GM23248 (cell line): Measurements from ENCODE around the gene EHMT2. TPM values are rescaled to one million over a fixed set of nuclear protein-coding genes. Genes with fewer than 3 reads are reported as not detected.

Experiments
- DNase-seq: peaks from one replicate; pipeline ENCODE4 v3.0.0-alpha.2; 2015
- H2AFZ ChIP-seq: fragments of 200-600 bp; sonication (generic); 2 replicates; pipeline ENCODE4 v1.6.1; 2016; ENCODE audit warnings: antibody characterized with exemption
- H3F3A ChIP-seq: fragments of 200-600 bp; sonication (generic); 2 replicates; pipeline ENCODE4 v1.6.1; 2016; ENCODE audit warnings: mild to moderate bottlenecking, antibody characterized with exemption, mixed run types; ENCODE audit not compliant: insufficient read depth
- H3K27ac ChIP-seq: fragments of 200-600 bp; sonication (generic); 2 replicates; pipeline ENCODE4 v1.5.1; 2016; ENCODE audit warnings: mild to moderate bottlenecking
- H3K27me3 ChIP-seq: fragments of 200-600 bp; sonication (generic); replicated peaks from 2 replicates; pipeline ENCODE4 v1.6.1; 2016; ENCODE audit warnings: mild to moderate bottlenecking; ENCODE audit not compliant: insufficient read depth
- H3K36me3 ChIP-seq: fragments of 200-600 bp; sonication (generic); 2 replicates; pipeline ENCODE4 v1.6.1; 2016; ENCODE audit warnings: low read depth, mild to moderate bottlenecking
- H3K4me1 ChIP-seq: fragments of 200-600 bp; sonication (generic); 2 replicates; pipeline ENCODE4 v1.6.1; 2016; ENCODE audit warnings: mild to moderate bottlenecking; ENCODE audit not compliant: insufficient read depth
- H3K4me2 ChIP-seq: fragments of 200-600 bp; sonication (generic); one replicate; pipeline ENCODE4 v1.6.1; 2016; ENCODE audit warnings: mild to moderate bottlenecking; ENCODE audit not compliant: unreplicated experiment
- H3K4me3 ChIP-seq: fragments of 200-600 bp; sonication (generic); 2 replicates; pipeline ENCODE4 v1.5.1; 2016; ENCODE audit warnings: mild to moderate bottlenecking
- H3K79me2 ChIP-seq: fragments of 200-600 bp; sonication (generic); 2 replicates; pipeline ENCODE4 v1.6.1; 2016; ENCODE audit warnings: mild to moderate bottlenecking; ENCODE audit not compliant: insufficient read depth
- H3K9ac ChIP-seq: fragments of 200-600 bp; sonication (generic); 2 replicates; pipeline ENCODE4 v1.6.1; 2016; ENCODE audit warnings: mild to moderate bottlenecking
- H3K9me2 ChIP-seq: fragments of 200-600 bp; sonication (generic); 2 replicates; pipeline ENCODE4 v1.6.1; 2016; ENCODE audit warnings: mixed run types, mild to moderate bottlenecking, moderate library complexity; ENCODE audit not compliant: insufficient read depth
- H3K9me3 ChIP-seq: fragments of 200-600 bp; sonication (generic); one replicate; pipeline ENCODE4 v1.6.1; 2017; ENCODE audit warnings: low read depth
- H4K20me1 ChIP-seq: fragments of 200-600 bp; sonication (generic); 2 replicates; pipeline ENCODE4 v1.6.0; 2016; ENCODE audit not compliant: insufficient read depth
- EZH2 ChIP-seq: fragments of 200-600 bp; sonication (generic); IDR thresholded peaks from 2 replicates; pipeline ENCODE4 v1.6.1; 2018; ENCODE audit warnings: antibody characterized with exemption, mild to moderate bottlenecking; ENCODE audit not compliant: insufficient read depth, poor library complexity, severe bottlenecking
- EZH2phosphoT487 ChIP-seq: fragments of 200-600 bp; sonication (generic); IDR thresholded peaks from 2 replicates; pipeline ENCODE4 v1.6.1; 2018; ENCODE audit warnings: antibody characterized with exemption, moderate library complexity, mild to moderate bottlenecking, low read depth; ENCODE audit not compliant: insufficient read depth
- WGBS, 2 experiments: methylation state at CpG; one replicate each; pipeline ENCODE4 v1.1.6; 2015 to 2017; ENCODE audit warnings: low lambda C conversion rate in 2 of 2, low coverage in 1 of 2; ENCODE audit errors: missing lambda C conversion rate in 2 of 2; 5-methylcytosine and 5-hydroxymethylcytosine counted together
- in situ Hi-C: fragments of 300-500 bp; cut with MboI; formaldehyde crosslinking; loops from 2 replicates; pipeline ENCODE4 v1.15.0; 2020
- polyA plus RNA-seq: library from polyadenylated mRNA; unstranded; fragments of >200 nt; fragmentation: Nextera tagmentation; extraction: Ambion mirVana; gene quantifications from 2 replicates; pipeline ENCODE4 v1.2.1, GENCODE V29; 2016
- total RNA-seq: library from RNA; depleted of rRNA; stranded (reverse); fragments of >200 nt; shearing (Covaris generic); gene quantifications from 2 replicates; pipeline ENCODE4 v1.2.3, GENCODE V29; 2014

Gene EHMT2
- total and polyA plus RNA-seq, 2 experiments from 2014 or later, result 27.5 to 41.5 TPM

DNA sequence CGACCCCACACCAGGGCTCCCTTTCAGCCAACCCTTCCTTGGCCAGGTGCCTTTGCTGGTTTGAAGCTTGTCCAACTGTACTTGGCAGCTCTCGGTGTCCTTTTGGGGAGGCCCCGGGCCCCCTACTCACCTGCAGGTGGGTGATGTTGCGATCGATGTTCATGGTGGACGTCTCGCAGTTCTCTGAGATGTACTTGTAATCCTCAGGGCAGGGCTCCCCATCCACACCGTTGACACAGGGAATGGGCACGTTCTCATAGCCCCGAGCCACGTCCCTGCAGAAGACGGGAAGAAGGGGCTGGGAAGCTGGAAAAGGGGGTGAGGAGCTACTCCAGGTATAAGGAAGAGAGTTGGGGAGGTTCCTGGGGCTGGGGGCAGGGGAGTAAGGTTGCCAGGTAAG is 13.8 kb downstream of the EHMT2 start:
- Histone ChIP-seq H3K27ac (no peak overlapping the region), H3K9me2 (no peaks in the 10 kb centered on the region), H3K4me3 (no peak overlapping the region), H3K4me2 (no peak overlapping the region), H3K36me3 (no peaks in the 10 kb centered on the region; the same call in 1 of the 2 replicates), H3K79me2 (no peaks in the 10 kb centered on the region), H3F3A (no peaks in the 10 kb centered on the region), H3K9ac (no peak overlapping the region), H3K9me3 (no peaks in the 10 kb centered on the region), H3K27me3 (no peaks in the 10 kb centered on the region), H2AFZ (no peak overlapping the region), H3K4me1 (no peaks in the 10 kb centered on the region), H4K20me1 (no peaks in the 10 kb centered on the region)
- TF ChIP-seq EZH2phosphoT487, result no peak
- no peak for TF ChIP-seq EZH2
- WGBS, 2 experiments, result 90 to 93% methylated on average over 12 of the region's 12 CpGs
- in situ Hi-C loops, result no loop called here
- DNase-seq, result no peak

DNA sequence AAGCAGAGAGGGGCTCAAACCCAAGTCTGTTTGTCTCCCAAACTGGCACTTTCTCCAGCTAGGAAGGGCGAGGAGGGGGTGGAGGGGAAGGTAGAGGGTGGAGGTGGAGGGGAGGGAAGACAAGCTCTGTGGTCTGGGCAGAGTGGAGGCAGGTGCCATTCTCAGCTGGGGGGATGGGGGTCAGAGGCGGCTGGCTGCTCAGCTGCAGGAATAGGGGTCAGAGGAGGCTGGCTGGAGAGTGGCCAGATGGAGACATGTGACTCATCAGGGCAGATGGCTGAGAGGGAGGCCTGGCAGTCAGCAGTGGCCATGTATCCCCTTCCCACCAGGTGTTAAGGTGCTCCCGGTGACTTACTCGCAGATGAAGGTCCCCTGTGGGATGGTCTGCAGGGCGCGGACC is 15.2 kb downstream of the EHMT2 start:
- in situ Hi-C loops, result no loop called here

DNA sequence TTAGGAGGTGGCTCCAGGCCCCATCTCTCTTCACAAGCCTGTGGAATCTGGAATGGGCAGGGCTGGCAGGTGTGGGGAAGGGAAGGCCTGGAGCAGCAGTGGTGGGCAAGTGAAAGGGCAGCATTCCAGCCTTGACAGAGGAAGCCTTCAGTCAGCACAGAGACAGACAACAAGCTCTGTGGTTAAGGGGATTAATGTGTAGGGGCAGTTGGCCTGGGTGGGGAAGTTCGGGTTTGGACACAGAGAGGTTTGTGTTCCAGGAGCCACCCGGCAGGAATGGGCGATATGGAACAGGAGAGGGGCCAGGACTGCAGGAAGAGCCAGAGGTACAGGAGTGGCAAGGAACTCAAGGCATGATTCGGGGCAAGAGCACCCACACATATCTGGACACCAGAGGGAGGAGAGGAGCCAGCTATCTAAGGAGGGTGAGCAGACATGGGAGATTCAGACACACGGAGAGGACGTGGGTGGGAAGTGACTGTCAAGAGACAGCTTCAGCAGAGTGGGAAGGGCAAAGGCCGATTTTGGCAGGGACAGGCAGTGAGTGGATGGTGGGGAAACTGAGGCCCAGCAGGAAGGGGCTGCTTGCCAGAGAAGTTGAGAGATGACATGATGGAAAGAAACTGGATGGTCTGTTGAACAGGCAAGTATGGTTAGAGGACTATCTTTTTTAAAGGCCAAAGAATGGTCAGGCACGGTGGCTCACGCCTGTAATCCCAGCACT is 16.2 kb downstream of the EHMT2 start:
- Histone ChIP-seq H3K27ac (no peak overlapping the region), H3K9me2 (no peaks in the 10 kb centered on the region), H3K27me3 (no peaks in the 10 kb centered on the region), H3K9ac (no peak overlapping the region), H3F3A (no peaks in the 10 kb centered on the region), H3K4me2 (no peak overlapping the region), H3K36me3 (no peaks in the 10 kb centered on the region; the same call in 1 of the 2 replicates), H3K4me3 (no peak overlapping the region), H3K9me3 (no peaks in the 10 kb centered on the region), H3K4me1 (no peaks in the 10 kb centered on the region), H4K20me1 (no peaks in the 10 kb centered on the region), H2AFZ (no peak overlapping the region), H3K79me2 (no peaks in the 10 kb centered on the region)
- in situ Hi-C loops, result no loop called here
- TF ChIP-seq EZH2phosphoT487 (no peak), EZH2 (no peak)
- WGBS, 2 experiments, result 86 to 87% methylated on average over 9 of the region's 9 CpGs
- DNase-seq, result no peak

More for the DNA sequence above, 15.2 kb downstream of the EHMT2 start:
- DNase-seq, result peak; percentile 46
- no peaks in the 10 kb centered on the region for H3K4me1 ChIP-seq
- H3K9ac ChIP-seq, result no peak overlapping the region
- no peaks in the 10 kb centered on the region for H3F3A ChIP-seq
- H3K36me3 ChIP-seq, result no peaks in the 10 kb centered on the region; the same call in 1 of the 2 replicates
- no peaks in the 10 kb centered on the region for H3K9me2 ChIP-seq
- 83 to 87% methylated on average over 6 of the region's 6 CpGs for WGBS, 2 experiments
- H3K9me3 ChIP-seq, result no peaks in the 10 kb centered on the region
- H3K27me3 ChIP-seq, result no peaks in the 10 kb centered on the region
- no peak overlapping the region for H3K27ac ChIP-seq
- H2AFZ ChIP-seq, result no peak overlapping the region
- no peaks in the 10 kb centered on the region for H3K79me2 ChIP-seq
- H3K4me3 ChIP-seq, result no peak overlapping the region
- TF ChIP-seq EZH2phosphoT487 (no peak), EZH2 (no peak)
- no peaks in the 10 kb centered on the region for H4K20me1 ChIP-seq
- H3K4me2 ChIP-seq, result no peak overlapping the region

DNA sequence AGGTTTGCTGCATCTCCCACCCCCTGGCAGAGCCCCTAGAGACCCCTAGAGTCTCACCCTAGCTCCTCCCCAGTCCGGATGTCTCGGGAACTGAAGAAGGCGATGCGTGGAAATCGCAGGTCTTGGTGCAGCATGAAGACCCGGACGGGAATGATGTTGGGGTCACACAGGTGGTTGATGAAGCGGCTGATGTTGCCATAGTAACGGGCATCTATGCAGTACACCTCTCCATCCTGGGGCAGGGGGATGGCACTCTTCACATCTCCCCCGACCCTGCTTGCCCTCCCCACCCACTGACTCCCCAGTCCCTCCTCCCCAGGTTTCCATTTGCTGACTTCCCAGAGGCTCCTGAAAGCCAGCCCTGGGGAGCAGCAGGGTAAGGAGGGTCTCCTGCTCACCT is 16.9 kb downstream of the EHMT2 start:
- Histone ChIP-seq H3K79me2 (no peaks in the 10 kb centered on the region), H3K4me3 (no peak overlapping the region), H3K4me2 (no peak overlapping the region), H3F3A (no peaks in the 10 kb centered on the region), H3K9me3 (no peaks in the 10 kb centered on the region), H3K9ac (no peak overlapping the region), H3K27ac (no peak overlapping the region), H3K36me3 (no peaks in the 10 kb centered on the region; the same call in 1 of the 2 replicates), H3K9me2 (no peaks in the 10 kb centered on the region), H4K20me1 (no peaks in the 10 kb centered on the region), H2AFZ (no peak overlapping the region), H3K27me3 (no peaks in the 10 kb centered on the region), H3K4me1 (no peaks in the 10 kb centered on the region)
- 95 to 97% methylated on average over 10 of the region's 10 CpGs for WGBS, 2 experiments
- TF ChIP-seq EZH2, result no peak
- in situ Hi-C loops, result no loop called here
- no peak for DNase-seq
